ENCODE results near the gene RNF150.

Gene RNF150

GRCh38 chr4:140903522-140904475 lies 229.5 kb downstream of the RNF150 start:
- no peak for DNase-seq

GRCh38 chr4:140901736-140902336 lies 231.4 kb downstream of the RNF150 start:
- DNase-seq, result no peak

- no peak for DNase-seq
Observed at GRCh38 chr4:140893939-140894338, 239.3 kb downstream of the RNF150 start.

GRCh38 chr4:140888054-140888453 lies 245.2 kb downstream of the RNF150 start:
- DNase-seq, result no peak

- DNase-seq, result no peak
Observed at GRCh38 chr4:140887467-140887866, 245.8 kb downstream of the RNF150 start.

- no peak for DNase-seq
Observed at GRCh38 chr4:140884431-140885058, 248.7 kb downstream of the RNF150 start.

GRCh38 chr4:140877781-140878180 lies 255.5 kb downstream of the RNF150 start:
- no peak for DNase-seq

GRCh38 chr4:140876615-140877364 lies 256.5 kb downstream of the RNF150 start:
- DNase-seq, result no peak

GRCh38 chr4:140875746-140876452 lies 257.4 kb downstream of the RNF150 start:
- DNase-seq, result no peak

GRCh38 chr4:140874056-140874455 lies 259.2 kb downstream of the RNF150 start:
- DNase-seq, result no peak

- DNase-seq, result no peak
Observed at GRCh38 chr4:140871368-140871767, 261.9 kb downstream of the RNF150 start.

- no peak for DNase-seq
Observed at GRCh38 chr4:140870427-140870826, 262.8 kb downstream of the RNF150 start.

GRCh38 chr4:140869446-140869845 lies 263.8 kb downstream of the RNF150 start:
- no peak for DNase-seq

- DNase-seq, result no peak
Observed at GRCh38 chr4:140867356-140867755, 265.9 kb downstream of the RNF150 start.

- DNase-seq, result no peak
Observed at GRCh38 chr4:140866492-140867005, 266.7 kb downstream of the RNF150 start.

GRCh38 chr4:140865253-140866217 lies 267.7 kb downstream of the RNF150 start:
- DNase-seq, result no peak

GRCh38 chr4:140863197-140863596 lies 270.1 kb downstream of the RNF150 start:
- DNase-seq, result no peak

- DNase-seq, result no peak
Observed at GRCh38 chr4:140862177-140862442, 271.2 kb downstream of the RNF150 start.

GRCh38 chr4:140861359-140862176 lies 271.7 kb downstream of the RNF150 start:
- no peak for DNase-seq

GRCh38 chr4:140858897-140859296 lies 274.4 kb downstream of the RNF150 start:
- no peak for DNase-seq
